Measurements from ENCODE around the gene EAF1. TPM values are rescaled to one million over a fixed set of nuclear protein-coding genes. Genes with fewer than 3 reads are reported as not detected.

Gene EAF1
- total and polyA plus RNA-seq, 2 experiments from 2014 or later = 9.4 to 45.4 TPM

Small RNA genes within 50 kb of the gene (small RNA-seq; reads per million reads assigned to genes)
- not detected for gene RNU6-1024P (ENCODE audit: low replicate concordance)

Other genes starting within 250 kb of the EAF1 start
- gene CAPN7, start 221.4 kb upstream of the EAF1 start, total RNA-seq (2014; rRNA removed; shearing (Covaris generic)) = 18.1 and 21.7 TPM in 2 replicates
- gene CAPN7, start 221.4 kb upstream of the EAF1 start, polyA plus RNA-seq (2016; fragmentation: Nextera tagmentation; extraction: Ambion mirVana) = 9.9 and 10.5 TPM in 2 replicates
- gene SH3BP5, start 95.0 kb upstream of the EAF1 start, total RNA-seq (2014; rRNA removed; shearing (Covaris generic)) = 8.3 and 9.1 TPM in 2 replicates
- 5.8 and 5.9 TPM in 2 replicates for gene SH3BP5, start 95.0 kb upstream of the EAF1 start, polyA plus RNA-seq (2016; fragmentation: Nextera tagmentation; extraction: Ambion mirVana)
- 17.8 and 21.2 TPM in 2 replicates for gene METTL6, start 54 bp upstream of the EAF1 start, total RNA-seq (2014; rRNA removed; shearing (Covaris generic))
- gene METTL6, start 54 bp upstream of the EAF1 start, polyA plus RNA-seq (2016; fragmentation: Nextera tagmentation; extraction: Ambion mirVana) = 11.6 and 15.1 TPM in 2 replicates
- 0.66 and 2.0 TPM in 2 replicates for gene COLQ, start 94.1 kb downstream of the EAF1 start, total RNA-seq (2014; rRNA removed; shearing (Covaris generic))
- gene COLQ, start 94.1 kb downstream of the EAF1 start, polyA plus RNA-seq (2016; fragmentation: Nextera tagmentation; extraction: Ambion mirVana) = 0.71 and 0.78 TPM in 2 replicates
- 25.9 and 33.5 TPM in 2 replicates for gene HACL1, start 174.0 kb downstream of the EAF1 start, total RNA-seq (2014; rRNA removed; shearing (Covaris generic))
- gene HACL1, start 174.0 kb downstream of the EAF1 start, polyA plus RNA-seq (2016; fragmentation: Nextera tagmentation; extraction: Ambion mirVana) = 19.4 and 19.6 TPM in 2 replicates
- 15.0 and 17.8 TPM in 2 replicates for gene BTD, start 174.1 kb downstream of the EAF1 start, total RNA-seq (2014; rRNA removed; shearing (Covaris generic))
- gene BTD, start 174.1 kb downstream of the EAF1 start, polyA plus RNA-seq (2016; fragmentation: Nextera tagmentation; extraction: Ambion mirVana) = 19.0 and 20.0 TPM in 2 replicates